Measurements from ENCODE around the gene PLA2G2C.

PLA2G2C gene

DNA sequence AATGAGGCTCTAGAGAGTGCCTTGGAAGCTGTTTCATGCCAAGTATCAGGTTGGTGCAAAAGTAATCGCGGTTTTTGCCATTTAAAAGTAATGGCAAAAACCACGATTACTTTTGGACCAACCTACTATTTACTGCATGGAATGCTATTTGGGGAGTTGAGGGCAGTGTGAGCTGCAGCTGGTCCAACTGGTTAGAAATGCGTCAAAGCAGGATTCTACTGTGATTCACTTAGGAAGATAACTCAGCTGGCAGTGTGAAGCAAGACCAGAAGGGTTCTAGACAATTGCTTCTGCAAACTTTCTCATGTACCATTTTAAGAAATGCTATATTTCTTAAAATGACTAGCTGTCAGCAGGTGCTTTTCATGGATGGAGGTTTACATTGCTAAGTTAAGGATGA, 21.2 kb upstream of the PLA2G2C start:
- no peak for ATAC-seq
- DNase-seq: no peak

DNA sequence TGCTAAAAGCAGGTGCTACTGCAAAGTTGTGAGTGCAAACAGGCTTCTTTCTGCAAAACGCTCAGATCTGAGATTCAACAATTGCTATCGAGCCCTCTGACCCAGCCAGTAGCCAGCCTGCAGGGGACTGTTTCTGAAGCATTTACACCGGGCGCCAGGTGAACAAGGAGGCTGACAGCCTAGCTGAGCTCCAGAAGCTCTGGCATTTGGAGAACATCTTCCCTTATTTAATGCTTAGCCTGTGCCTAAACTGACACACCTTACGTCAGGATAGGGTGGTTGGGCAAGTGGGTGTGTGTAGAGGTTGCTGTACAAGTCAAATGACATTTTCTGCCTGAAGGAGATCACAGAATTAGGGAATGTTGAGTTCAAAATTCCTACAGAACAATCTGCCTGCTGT, 15.8 kb upstream of the PLA2G2C start:
- ATAC-seq (no peak), DNase-seq (no peak)

GRCh38 chr1:20200966-20201365, 14.6 kb upstream of the PLA2G2C start:
- no peak for DNase-seq
- no peak for ATAC-seq

DNA sequence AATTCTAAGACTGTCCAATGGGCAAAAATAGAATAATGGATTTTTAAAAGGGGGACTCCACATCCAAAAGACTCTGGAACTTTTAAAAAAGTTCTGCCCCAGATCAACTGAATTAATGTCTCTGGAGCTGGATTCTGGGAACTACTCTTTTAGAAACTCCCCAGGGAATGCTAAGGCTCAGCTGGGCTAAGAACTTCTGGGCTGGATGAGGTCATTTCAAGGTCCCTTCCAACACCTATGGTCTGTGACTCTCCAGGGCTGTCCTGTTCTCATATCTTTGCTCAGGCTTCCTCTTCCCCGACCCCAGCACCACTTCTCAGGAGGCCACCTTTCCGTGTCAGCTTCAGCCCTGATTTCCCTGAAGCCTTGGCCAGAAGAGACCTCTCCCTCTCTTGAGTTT, 13.5 kb upstream of the PLA2G2C start:
- DNase-seq (no peak), ATAC-seq (no peak)

DNA sequence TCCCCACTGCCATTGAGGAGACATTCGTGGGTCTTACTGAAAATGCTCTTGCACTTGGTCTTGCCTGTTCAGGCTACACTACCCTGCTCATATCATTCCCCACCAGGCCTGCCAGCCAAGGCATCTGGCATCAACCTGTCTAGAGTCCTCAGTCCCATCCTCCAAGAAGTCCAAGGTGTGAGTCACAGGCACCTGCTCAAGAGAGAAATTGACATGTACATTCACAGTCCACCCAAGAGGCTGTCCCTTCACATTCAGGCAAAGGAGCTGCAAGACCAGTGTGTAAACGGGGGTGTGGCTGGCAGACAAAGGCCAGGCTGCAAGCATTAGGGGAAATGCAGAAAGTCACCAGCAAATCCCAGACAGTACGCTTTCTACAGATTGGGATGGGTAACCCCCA, 13.1 kb upstream of the PLA2G2C start:
- DNase-seq (no peak), ATAC-seq (no peak)

DNA sequence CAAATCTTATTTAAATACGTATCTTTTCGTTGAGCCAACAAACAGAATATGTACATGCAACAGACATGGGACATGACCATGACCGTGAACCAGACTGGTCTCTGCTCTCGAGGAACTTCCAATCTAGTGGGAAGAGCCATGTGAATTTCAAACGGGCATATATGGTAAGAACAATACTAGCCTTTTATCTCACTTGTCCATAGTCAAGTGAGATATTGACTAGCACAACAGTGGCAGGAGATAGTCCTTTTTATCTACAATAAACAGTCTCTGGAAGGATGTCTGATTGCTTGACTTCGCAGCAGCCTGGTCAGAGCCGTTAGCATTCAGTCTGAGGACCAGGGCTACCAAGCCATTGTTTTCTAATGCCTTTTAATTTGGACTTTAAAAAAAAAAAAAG, 12.6 kb upstream of the PLA2G2C start:
- ATAC-seq: no peak
- DNase-seq: no peak

DNA sequence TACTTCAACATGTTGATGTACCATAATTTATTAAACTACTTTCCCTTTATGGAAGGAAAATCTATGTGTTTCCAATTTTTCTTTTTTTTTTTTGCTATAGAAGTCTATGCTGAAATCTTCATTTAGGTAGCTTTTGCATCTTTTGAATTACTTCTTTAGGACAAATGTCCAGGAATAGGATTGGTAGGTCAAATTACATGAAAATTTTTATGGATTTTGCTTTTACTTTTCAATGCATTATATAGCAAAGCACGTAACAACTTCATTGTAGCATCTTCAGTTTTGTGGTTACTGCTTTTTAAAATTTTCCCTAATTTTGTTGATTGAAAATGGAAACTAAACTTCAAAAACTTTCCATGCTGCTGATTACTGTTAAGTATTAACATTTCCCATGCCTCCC, 12.0 kb upstream of the PLA2G2C start:
- no peak for DNase-seq
- ATAC-seq: no peak

- no peak for ATAC-seq
- DNase-seq: no peak
Observed at GRCh38 chr1:20197329-20197791, 11.0 kb upstream of the PLA2G2C start.

- no peak for ATAC-seq
- no peak for DNase-seq
Observed at GRCh38 chr1:20195462-20195780, 9.1 kb upstream of the PLA2G2C start.

DNA sequence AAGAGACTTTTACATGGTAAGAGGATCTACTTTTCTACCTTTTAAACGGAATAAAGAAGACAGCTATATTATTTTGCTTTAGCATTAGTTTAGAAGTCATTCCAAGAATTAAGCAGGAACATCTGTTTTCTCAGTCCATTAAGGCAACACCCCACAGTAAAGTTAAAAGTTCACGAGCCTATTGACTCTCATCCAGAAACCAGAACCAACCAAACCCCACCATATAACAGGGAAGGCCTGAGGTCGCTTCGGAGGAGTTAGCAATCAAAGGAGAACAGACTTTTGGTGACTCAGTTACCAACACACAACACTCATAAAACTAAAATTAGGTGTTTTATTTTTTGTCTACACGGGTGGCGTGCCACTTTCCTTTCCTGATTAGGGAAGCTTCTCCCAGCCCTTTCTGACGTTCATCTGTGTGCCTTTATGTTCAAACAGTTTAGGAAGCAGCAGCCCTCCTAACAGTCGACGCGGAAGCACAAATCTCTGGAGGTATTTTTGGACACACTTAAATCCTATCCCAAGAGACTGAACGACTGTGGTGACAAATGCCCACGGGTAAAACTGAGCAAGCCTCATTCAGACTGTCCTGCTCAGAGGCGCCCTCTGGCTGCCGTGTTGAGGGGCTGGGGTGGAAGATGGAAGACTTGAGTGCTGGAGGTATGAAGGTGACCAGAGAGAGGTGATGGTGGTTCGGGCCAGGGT, 8.6 kb upstream of the PLA2G2C start:
- peak; percentile 82 for DNase-seq
- peak; percentile 75 for ATAC-seq

DNA sequence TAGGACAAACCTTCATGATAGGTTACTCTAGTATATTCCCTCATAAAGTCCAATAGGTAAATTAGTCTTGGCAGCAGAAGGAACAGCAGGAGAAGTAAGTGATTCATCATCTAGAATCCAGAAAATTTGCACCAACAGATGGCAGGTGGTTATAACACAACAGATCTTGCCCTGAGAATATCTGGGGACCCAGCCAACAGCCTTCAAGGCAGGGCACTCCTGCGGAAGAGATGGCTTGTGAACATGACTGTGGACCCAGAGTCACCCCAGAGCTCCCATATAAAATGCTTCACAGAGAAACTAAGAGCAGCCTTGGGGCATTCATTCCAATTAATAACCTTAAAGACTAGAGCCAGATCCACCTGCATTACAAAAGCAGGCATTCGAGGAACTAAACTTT, 7.9 kb upstream of the PLA2G2C start:
- DNase-seq: no peak

DNA sequence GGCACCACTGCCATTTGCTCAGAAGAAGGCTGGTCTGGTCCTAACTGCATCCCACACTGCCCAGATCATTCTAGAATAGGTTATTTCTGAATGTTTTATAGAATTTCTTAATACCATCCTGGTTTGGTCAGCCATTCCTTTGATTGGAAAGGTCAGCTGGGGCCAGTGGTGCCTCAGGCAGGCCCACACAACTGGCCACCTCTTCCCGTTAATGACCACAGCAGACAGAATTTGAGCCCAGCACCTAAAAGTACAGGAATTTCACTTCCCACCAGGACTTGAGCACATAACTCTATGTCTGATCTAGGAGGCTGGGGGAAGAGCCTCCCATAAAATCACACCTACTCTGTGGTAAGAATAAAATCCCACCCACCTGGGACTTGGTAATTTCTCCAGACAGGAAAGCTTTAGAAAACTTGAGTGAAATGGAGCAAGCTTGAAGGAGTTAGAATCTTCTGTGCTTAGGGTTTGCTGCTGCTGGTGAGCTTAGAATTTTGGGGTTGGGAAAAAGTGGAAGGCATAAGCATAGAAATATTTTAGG, 6.6 kb upstream of the PLA2G2C start:
- no peak for DNase-seq
- ATAC-seq: no peak

More for the DNA sequence above, 7.9 kb upstream of the PLA2G2C start:
- no peak for ATAC-seq

DNA sequence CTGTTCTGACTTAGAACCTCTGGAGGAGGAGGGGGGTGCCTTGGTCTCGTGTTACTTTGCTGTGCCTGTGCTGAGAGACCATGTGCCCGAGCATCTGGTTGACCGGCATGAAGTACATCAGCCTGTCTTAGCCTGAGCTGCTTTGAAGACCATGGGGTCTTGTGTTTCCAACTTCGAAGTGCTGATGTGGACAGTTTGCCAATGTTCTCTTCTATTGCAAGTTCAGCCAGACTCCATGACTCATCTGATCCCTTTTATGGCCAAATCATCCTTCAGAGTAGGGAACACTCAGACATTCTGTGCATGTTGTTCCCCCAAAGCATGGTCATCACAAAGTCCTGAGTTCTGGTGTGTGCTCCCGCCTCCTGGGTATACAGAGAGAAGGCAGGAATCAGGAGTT, 6.0 kb upstream of the PLA2G2C start:
- DNase-seq (no peak), ATAC-seq (no peak)

DNA sequence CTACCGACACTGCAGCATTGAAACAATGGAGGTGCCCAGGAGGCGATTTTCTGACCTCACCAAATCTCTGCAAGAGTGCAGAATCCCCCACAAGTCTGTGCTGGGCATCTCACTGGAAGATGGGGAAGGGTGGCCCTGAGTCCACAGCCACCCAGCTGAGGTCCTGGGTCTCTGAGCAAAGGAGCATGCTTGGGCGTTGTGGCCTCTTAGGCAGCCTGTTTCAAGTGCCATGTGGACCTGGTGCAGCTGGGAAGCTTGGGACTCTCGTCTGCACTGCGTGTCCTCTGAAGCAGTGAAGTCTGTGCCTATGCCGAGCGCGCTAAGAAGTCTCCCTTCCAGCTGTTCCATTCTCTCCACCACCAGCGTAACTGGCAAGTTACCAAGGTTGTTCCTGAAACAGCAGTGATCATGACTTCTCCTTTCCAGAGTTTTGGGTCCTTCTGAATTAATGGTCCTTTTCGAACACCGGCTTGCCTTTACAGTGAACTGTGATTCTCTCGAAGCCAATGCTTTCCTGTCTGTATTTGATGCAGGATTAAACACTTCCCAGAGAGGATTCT, 5.0 kb upstream of the PLA2G2C start:
- ATAC-seq: no peak
- DNase-seq: no peak

DNA sequence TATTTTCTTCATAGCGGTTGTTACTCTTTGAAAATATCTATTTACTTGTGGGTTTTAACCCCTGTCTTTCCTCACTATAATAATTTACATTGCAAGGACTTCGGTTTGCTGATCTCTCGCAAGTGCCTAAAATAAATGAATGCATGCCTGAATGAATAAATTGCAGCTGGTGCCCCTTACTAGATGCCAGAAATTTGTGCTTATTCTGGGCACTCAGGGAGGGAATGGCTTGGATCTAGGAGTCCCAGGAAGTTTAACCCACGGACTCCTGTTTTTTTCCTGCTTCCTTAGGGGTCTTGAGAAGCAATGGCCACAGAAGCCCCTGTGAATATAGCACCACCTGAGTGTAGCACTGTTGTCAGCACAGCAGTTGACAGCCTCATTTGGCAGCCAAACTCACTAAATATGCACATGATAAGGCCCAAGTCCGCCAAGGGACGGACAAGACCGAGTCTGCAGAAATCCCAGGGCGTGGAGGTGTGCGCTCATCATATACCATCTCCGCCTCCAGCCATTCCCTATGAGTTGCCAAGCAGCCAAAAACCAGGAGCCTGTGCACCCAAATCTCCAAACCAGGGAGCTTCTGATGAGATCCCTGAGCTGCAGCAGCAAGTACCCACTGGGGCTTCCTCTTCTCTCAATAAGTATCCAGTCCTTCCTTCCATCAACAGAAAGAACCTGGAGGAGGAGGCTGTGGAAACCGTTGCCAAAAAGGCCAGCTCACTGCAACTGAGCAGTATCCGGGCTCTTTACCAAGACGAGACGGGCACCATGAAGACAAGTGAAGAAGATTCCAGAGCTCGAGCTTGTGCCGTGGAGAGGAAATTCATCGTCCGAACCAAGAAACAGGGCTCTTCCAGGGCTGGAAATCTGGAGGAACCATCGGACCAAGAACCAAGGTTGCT, 4.2 kb upstream of the PLA2G2C start:
- no peak for DNase-seq
- no peak for ATAC-seq

DNA sequence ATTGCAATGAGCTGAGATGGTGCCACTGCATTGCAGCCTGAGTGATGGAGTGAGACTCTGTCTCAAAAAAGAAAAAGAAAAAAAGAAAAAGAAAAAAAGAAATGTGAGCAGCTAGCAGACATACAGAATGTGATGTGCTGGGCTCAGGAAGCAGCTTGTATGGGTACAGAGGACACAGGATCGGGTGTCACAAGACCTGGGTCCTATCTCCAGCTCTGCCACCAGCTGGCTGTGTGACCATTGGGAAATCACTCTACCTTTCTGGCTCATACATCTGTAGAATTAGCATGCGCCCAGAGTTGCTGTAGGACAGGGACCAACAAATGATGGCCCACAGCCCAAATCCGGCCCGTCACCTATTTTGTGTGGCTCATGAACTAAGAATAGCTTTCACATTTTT, 3.3 kb upstream of the PLA2G2C start:
- DNase-seq: no peak
- no peak for ATAC-seq

DNA sequence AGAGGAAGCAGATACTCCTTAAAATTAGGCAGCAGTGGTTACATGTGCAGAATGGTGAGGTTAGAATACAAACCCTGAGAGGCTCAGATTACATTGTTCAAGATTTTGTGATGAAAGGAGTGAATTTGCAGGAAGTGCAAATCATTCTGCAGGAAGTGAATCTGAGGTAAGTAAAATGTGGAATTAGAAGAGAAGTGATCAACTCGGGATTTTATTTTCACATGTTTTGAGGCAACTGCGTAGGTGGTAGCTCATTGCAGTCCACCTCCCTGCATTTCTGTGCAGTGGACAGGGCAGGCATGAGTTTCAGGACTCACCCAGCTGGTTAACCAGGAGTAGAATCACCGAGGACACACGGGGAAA, 2.1 kb upstream of the PLA2G2C start:
- ATAC-seq (no peak), DNase-seq (no peak)

- no peak for ATAC-seq
- DNase-seq: no peak
Observed at GRCh38 chr1:20187813-20188454, 1.6 kb upstream of the PLA2G2C start.

DNA sequence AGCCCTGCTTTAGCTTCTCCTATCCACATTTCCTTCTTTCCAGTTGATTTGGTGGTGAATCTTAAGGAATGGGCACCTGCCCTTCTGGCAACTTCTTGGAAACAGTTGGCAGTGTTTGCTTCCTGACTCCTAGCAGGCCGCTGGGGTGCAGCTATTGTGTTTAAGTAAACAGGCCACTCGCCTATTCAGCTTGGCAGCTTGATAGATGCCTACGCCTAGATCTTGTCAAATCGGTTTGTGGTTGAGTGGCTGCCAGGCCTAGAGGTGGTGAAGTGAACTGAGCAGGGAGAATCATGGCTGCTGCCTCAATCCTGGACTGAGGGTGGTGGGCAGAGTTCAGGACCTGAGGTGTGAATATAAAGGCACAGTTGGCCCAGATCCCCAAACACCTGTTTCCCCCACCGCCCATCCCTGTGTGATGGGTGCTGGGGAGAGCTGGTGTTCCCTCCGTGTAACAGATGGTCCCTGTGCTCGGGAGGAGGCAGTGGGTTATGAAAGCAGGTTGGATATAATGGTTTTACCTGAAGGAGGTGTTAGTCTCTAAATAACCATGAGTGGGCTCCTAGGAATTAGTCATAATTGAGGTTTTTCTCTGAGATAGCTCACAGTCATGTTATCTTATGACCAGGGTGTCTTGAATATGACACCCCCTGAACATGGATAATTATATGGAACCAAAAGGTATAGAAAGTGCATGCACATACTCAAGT, 940 bp upstream of the PLA2G2C start:
- ATAC-seq: peak; percentile 60
- peak; percentile 51 for DNase-seq

DNA sequence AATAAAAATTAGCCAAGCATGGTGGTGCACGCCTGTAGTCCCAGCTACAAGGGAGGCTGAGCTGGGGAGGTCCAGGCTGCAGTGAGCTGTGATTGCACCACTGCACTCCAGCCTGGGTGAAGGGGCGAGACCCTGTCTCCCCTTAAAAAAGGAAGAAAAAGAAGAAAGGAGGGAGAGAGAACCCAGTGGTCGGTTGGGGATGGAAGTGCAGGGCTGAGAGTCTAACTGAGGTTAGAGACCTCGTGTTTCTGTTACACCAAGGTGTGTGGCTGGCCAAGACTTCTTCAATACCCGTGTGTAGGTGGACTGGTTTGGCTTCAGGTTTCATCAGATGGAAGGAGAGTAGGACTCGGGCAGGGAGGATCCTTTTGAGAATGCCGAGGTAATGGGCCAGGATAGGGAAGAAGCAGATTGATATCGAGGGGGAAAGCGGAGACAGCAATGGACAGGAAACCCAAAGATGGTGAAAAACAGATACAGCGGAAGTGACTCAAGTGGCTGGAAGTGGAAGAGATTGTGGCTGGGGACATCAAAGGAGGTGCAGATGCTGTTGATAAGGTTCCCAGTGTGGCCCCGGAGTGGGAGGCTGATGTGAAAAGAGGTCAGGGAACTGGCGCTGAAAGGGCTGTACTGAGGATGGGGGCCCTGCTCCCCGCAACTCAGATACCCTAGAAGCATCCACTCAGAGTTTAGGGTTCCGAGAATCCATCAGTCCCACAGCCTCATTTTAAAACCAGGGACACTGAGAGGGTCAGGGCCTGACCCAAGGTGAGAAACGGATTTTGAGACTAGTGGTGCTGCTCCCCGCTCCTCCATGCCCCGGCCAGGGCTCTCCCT, 1.1 kb downstream of the PLA2G2C start:
- ATAC-seq (peak; percentile 69), DNase-seq (peak; percentile 77)

GRCh38 chr1:20184481-20184900, 1.8 kb downstream of the PLA2G2C start:
- DNase-seq: no peak

More at GRCh38 chr1:20184481-20184900, 1.8 kb downstream of the PLA2G2C start:
- ATAC-seq: no peak

Data from stimulated activated naive CD8-positive, alpha-beta T cell treated with anti-CD3 and anti-CD28 coated beads, Interleukin-15, Interleukin-2, amounts not matched to agents 100 U/mL and 50 U/mL, for 24 hours (primary cell).